ENCODE results near the gene KCNT2. TPM values are rescaled to one million over a fixed set of nuclear protein-coding genes. Genes with fewer than 3 reads are reported as not detected.

KCNT2 gene
- total and polyA plus RNA-seq, 5 donors from 2014 or later, result not detected

GRCh38 chr1:196442366-196442765, 165.9 kb downstream of the KCNT2 start:
- Histone ChIP-seq H3K36me3 (ENCODE audit: control insufficient read depth, insufficient read depth, low read length) (no peaks in the 10 kb centered on the region), H3K27me3 (ENCODE audit: control insufficient read depth, insufficient read depth, low read length) (no peaks in the 10 kb centered on the region), H3K4me3 (ENCODE audit: low read depth, low read length) (no peak overlapping the region), H3K4me1 (ENCODE audit: control insufficient read depth, insufficient read depth, low read length, poor library complexity, severe bottlenecking) (no peaks in the 10 kb centered on the region), H3K27ac (ENCODE audit: insufficient read depth, low read length, poor library complexity, severe bottlenecking) (no peak overlapping the region), H3K9me3 (ENCODE audit: control insufficient read depth in 2 of 2, low read length in 2 of 2) (no peaks in the 10 kb centered on the region)
- H3K27ac Mint-ChIP-seq, result no peak overlapping the region
- peaks cover 0 to 7% (median 0%) of the 10 kb centered on the region in 7 donors for H3K9me3 Mint-ChIP-seq
- ATAC-seq (ENCODE audit: low read depth in 2 of 2) (no peak), DNase-seq (no peak)
- no peaks in the 10 kb centered on the region for H3K36me3 Mint-ChIP-seq
- H3K4me1 Mint-ChIP-seq, result no peaks in the 10 kb centered on the region
- no peak overlapping the region for H3K4me3 Mint-ChIP-seq
- H3K27me3 Mint-ChIP-seq, result no peaks in the 10 kb centered on the region

GRCh38 chr1:196440711-196441110, 167.5 kb downstream of the KCNT2 start:
- ATAC-seq (ENCODE audit: low read depth in 2 of 2), result no peak
- no peaks in the 10 kb centered on the region for H3K4me1 ChIP-seq (ENCODE audit: control insufficient read depth, insufficient read depth, low read length, poor library complexity, severe bottlenecking)
- no peak for DNase-seq
- no peaks in the 10 kb centered on the region for H3K27me3 ChIP-seq (ENCODE audit: control insufficient read depth, insufficient read depth, low read length)
- no peaks in the 10 kb centered on the region for H3K36me3 ChIP-seq (ENCODE audit: control insufficient read depth, insufficient read depth, low read length)
- no peak overlapping the region for H3K4me3 ChIP-seq (ENCODE audit: low read depth, low read length)
- Mint-ChIP-seq H3K4me1 (no peaks in the 10 kb centered on the region), H3K27me3 (no peaks in the 10 kb centered on the region), H3K9me3 (peaks cover 0 to 5% (median 0%) of the 10 kb centered on the region in 7 donors), H3K4me3 (no peak overlapping the region), H3K36me3 (no peaks in the 10 kb centered on the region), H3K27ac (no peak overlapping the region)
- no peaks in the 10 kb centered on the region for H3K9me3 ChIP-seq (ENCODE audit: control insufficient read depth in 2 of 2, low read length in 2 of 2)
- H3K27ac ChIP-seq (ENCODE audit: insufficient read depth, low read length, poor library complexity, severe bottlenecking), result no peak overlapping the region

- no peaks in the 10 kb centered on the region for H3K9me3 ChIP-seq (ENCODE audit: control insufficient read depth in 2 of 2, low read length in 2 of 2)
- Mint-ChIP-seq H3K36me3 (no peaks in the 10 kb centered on the region), H3K9me3 (peaks cover 0 to 5% (median 0%) of the 10 kb centered on the region in 7 donors), H3K4me1 (no peaks in the 10 kb centered on the region), H3K4me3 (no peak overlapping the region), H3K27me3 (no peaks in the 10 kb centered on the region), H3K27ac (no peak overlapping the region)
- H3K36me3 ChIP-seq (ENCODE audit: control insufficient read depth, insufficient read depth, low read length), result no peaks in the 10 kb centered on the region
- DNase-seq, result no peak
- no peak for ATAC-seq (ENCODE audit: low read depth in 2 of 2)
- H3K27me3 ChIP-seq (ENCODE audit: control insufficient read depth, insufficient read depth, low read length), result no peaks in the 10 kb centered on the region
- H3K4me1 ChIP-seq (ENCODE audit: control insufficient read depth, insufficient read depth, low read length, poor library complexity, severe bottlenecking), result no peaks in the 10 kb centered on the region
- H3K27ac ChIP-seq (ENCODE audit: insufficient read depth, low read length, poor library complexity, severe bottlenecking), result no peak overlapping the region
- H3K4me3 ChIP-seq (ENCODE audit: low read depth, low read length), result no peak overlapping the region
These were observed 169.9 kb downstream of the KCNT2 start for GRCh38 chr1:196438329-196438728.

- H3K4me1 ChIP-seq (ENCODE audit: control insufficient read depth, insufficient read depth, low read length, poor library complexity, severe bottlenecking), result no peaks in the 10 kb centered on the region
- Mint-ChIP-seq H3K9me3 (peaks cover 0 to 5% (median 0%) of the 10 kb centered on the region in 7 donors), H3K27ac (no peak overlapping the region), H3K4me1 (no peaks in the 10 kb centered on the region), H3K36me3 (no peaks in the 10 kb centered on the region), H3K4me3 (no peak overlapping the region), H3K27me3 (no peaks in the 10 kb centered on the region)
- DNase-seq, result no peak
- H3K27ac ChIP-seq (ENCODE audit: insufficient read depth, low read length, poor library complexity, severe bottlenecking), result no peak overlapping the region
- no peaks in the 10 kb centered on the region for H3K9me3 ChIP-seq (ENCODE audit: control insufficient read depth in 2 of 2, low read length in 2 of 2)
- no peak overlapping the region for H3K4me3 ChIP-seq (ENCODE audit: low read depth, low read length)
- H3K36me3 ChIP-seq (ENCODE audit: control insufficient read depth, insufficient read depth, low read length), result no peaks in the 10 kb centered on the region
- H3K27me3 ChIP-seq (ENCODE audit: control insufficient read depth, insufficient read depth, low read length), result no peaks in the 10 kb centered on the region
- no peak for ATAC-seq (ENCODE audit: low read depth in 2 of 2)
These were observed 170.6 kb downstream of the KCNT2 start for GRCh38 chr1:196437671-196438070.

- H3K27me3 Mint-ChIP-seq, result no peaks in the 10 kb centered on the region
- H3K9me3 Mint-ChIP-seq, result peaks cover 0 to 2% (median 0%) of the 10 kb centered on the region in 7 donors
- ATAC-seq (ENCODE audit: low read depth in 2 of 2) (no peak), DNase-seq (no peak)
- no peak overlapping the region for H3K27ac Mint-ChIP-seq
- no peaks in the 10 kb centered on the region for H3K4me1 Mint-ChIP-seq
- no peaks in the 10 kb centered on the region for H3K9me3 ChIP-seq (ENCODE audit: control insufficient read depth in 2 of 2, low read length in 2 of 2)
- no peak overlapping the region for H3K4me3 Mint-ChIP-seq
- H3K4me3 ChIP-seq (ENCODE audit: low read depth, low read length), result no peak overlapping the region
- H3K27me3 ChIP-seq (ENCODE audit: control insufficient read depth, insufficient read depth, low read length), result no peaks in the 10 kb centered on the region
- no peaks in the 10 kb centered on the region for H3K36me3 Mint-ChIP-seq
- H3K27ac ChIP-seq (ENCODE audit: insufficient read depth, low read length, poor library complexity, severe bottlenecking), result no peak overlapping the region
- H3K4me1 ChIP-seq (ENCODE audit: control insufficient read depth, insufficient read depth, low read length, poor library complexity, severe bottlenecking), result no peaks in the 10 kb centered on the region
- H3K36me3 ChIP-seq (ENCODE audit: control insufficient read depth, insufficient read depth, low read length), result no peaks in the 10 kb centered on the region
These were observed 175.2 kb downstream of the KCNT2 start for GRCh38 chr1:196433000-196433399.

- no peaks in the 10 kb centered on the region for H3K27me3 ChIP-seq (ENCODE audit: control insufficient read depth, insufficient read depth, low read length)
- no peaks in the 10 kb centered on the region for H3K9me3 ChIP-seq (ENCODE audit: control insufficient read depth in 2 of 2, low read length in 2 of 2)
- DNase-seq (no peak), ATAC-seq (ENCODE audit: low read depth in 2 of 2) (no peak)
- Mint-ChIP-seq H3K9me3 (peaks cover 0 to 3% (median 1%) of the 10 kb centered on the region in 7 donors), H3K4me1 (no peaks in the 10 kb centered on the region), H3K4me3 (no peak overlapping the region), H3K27me3 (no peaks in the 10 kb centered on the region), H3K27ac (no peak overlapping the region), H3K36me3 (no peaks in the 10 kb centered on the region)
- no peaks in the 10 kb centered on the region for H3K4me1 ChIP-seq (ENCODE audit: control insufficient read depth, insufficient read depth, low read length, poor library complexity, severe bottlenecking)
- H3K36me3 ChIP-seq (ENCODE audit: control insufficient read depth, insufficient read depth, low read length), result no peaks in the 10 kb centered on the region
- no peak overlapping the region for H3K27ac ChIP-seq (ENCODE audit: insufficient read depth, low read length, poor library complexity, severe bottlenecking)
- H3K4me3 ChIP-seq (ENCODE audit: low read depth, low read length), result no peak overlapping the region
These were observed 180.1 kb downstream of the KCNT2 start for GRCh38 chr1:196427976-196428734.

GRCh38 chr1:196425513-196425912, 182.7 kb downstream of the KCNT2 start:
- H3K9me3 ChIP-seq (ENCODE audit: control insufficient read depth in 2 of 2, low read length in 2 of 2), result no peaks in the 10 kb centered on the region

GRCh38 chr1:196423612-196424011, 184.6 kb downstream of the KCNT2 start:
- no peaks in the 10 kb centered on the region for H3K36me3 ChIP-seq (ENCODE audit: control insufficient read depth, insufficient read depth, low read length)
- no peaks in the 10 kb centered on the region for H3K9me3 ChIP-seq (ENCODE audit: control insufficient read depth in 2 of 2, low read length in 2 of 2)
- Mint-ChIP-seq H3K4me3 (no peak overlapping the region), H3K27me3 (no peaks in the 10 kb centered on the region), H3K27ac (no peak overlapping the region), H3K9me3 (peaks cover 0 to 8% (median 3%) of the 10 kb centered on the region in 7 donors), H3K36me3 (no peaks in the 10 kb centered on the region), H3K4me1 (no peaks in the 10 kb centered on the region)
- no peak overlapping the region for H3K27ac ChIP-seq (ENCODE audit: insufficient read depth, low read length, poor library complexity, severe bottlenecking)
- ATAC-seq (ENCODE audit: low read depth in 2 of 2), result no peak
- DNase-seq, result no peak
- no peaks in the 10 kb centered on the region for H3K4me1 ChIP-seq (ENCODE audit: control insufficient read depth, insufficient read depth, low read length, poor library complexity, severe bottlenecking)
- H3K27me3 ChIP-seq (ENCODE audit: control insufficient read depth, insufficient read depth, low read length), result no peaks in the 10 kb centered on the region
- H3K4me3 ChIP-seq (ENCODE audit: low read depth, low read length), result no peak overlapping the region

More at GRCh38 chr1:196425513-196425912, 182.7 kb downstream of the KCNT2 start:
- H3K4me1 Mint-ChIP-seq, result no peaks in the 10 kb centered on the region
- H3K4me1 ChIP-seq (ENCODE audit: control insufficient read depth, insufficient read depth, low read length, poor library complexity, severe bottlenecking), result no peaks in the 10 kb centered on the region
- DNase-seq (no peak), ATAC-seq (ENCODE audit: low read depth in 2 of 2) (no peak)
- no peaks in the 10 kb centered on the region for H3K36me3 ChIP-seq (ENCODE audit: control insufficient read depth, insufficient read depth, low read length)
- H3K27me3 ChIP-seq (ENCODE audit: control insufficient read depth, insufficient read depth, low read length), result no peaks in the 10 kb centered on the region
- peaks cover 0 to 6% (median 0%) of the 10 kb centered on the region in 7 donors for H3K9me3 Mint-ChIP-seq
- no peak overlapping the region for H3K27ac Mint-ChIP-seq
- H3K27me3 Mint-ChIP-seq, result no peaks in the 10 kb centered on the region
- no peaks in the 10 kb centered on the region for H3K36me3 Mint-ChIP-seq
- no peak overlapping the region for H3K27ac ChIP-seq (ENCODE audit: insufficient read depth, low read length, poor library complexity, severe bottlenecking)
- no peak overlapping the region for H3K4me3 Mint-ChIP-seq
- H3K4me3 ChIP-seq (ENCODE audit: low read depth, low read length), result no peak overlapping the region
